Cardiac atrium fibroblast (primary cell): ENCODE results near the gene IFT43. TPM values are rescaled to one million over a fixed set of nuclear protein-coding genes. Genes with fewer than 3 reads are reported as not detected.

ENCODE experiments used
- total RNA-seq: library from RNA; depleted of rRNA; stranded (reverse); fragments of >200 nt; gene quantifications from 2 replicates; pipeline ENCODE4 v1.2.3, GENCODE V29; 2015

The IFT43 gene
- total RNA-seq, result 31.4 and 32.9 TPM in 2 replicates

DNA sequence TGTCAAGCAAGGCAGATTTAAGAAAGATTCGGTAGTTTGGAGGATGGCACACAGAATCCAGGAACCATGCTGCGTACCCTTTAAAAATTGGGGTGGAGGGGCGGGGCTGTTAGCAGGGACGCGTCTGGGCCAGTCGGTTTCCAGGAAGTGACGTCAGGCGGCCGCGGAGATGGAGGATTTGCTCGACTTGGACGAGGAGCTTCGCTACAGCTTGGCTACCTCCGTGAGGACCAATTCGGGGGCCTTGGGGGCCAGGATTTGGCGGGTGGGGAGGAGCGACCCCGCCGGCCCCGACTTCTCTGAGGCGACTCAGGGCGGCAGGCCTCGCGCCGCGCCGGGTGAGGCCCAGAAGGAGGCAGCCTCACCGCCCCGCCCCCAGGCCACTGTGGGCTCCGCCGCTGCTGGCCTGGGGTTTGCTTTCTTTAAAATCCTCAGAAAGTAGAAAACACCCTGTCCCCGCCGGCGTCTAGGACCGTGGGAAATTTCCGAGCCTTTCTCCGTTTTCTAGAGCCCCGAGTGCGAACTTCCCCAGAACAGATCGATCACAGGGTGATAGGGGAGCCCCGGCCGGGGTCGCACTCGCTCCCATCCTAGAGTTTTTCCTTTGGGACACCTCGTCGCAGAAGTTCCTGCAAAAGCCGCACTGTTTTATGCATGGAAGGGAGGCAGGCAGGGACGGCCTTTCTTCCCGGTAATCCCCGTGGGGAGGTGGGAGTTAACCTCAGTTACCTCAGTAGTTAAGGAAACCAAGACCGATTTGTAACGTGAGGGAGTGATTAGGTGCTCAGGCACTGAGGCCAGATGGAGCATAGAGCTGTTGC, at the start of gene IFT43:
TSS of gene IFT43 (plus strand) at position 146 of the 821 bp plus-strand sequence. CDS start at position 170, 24 bp downstream.

DNA sequence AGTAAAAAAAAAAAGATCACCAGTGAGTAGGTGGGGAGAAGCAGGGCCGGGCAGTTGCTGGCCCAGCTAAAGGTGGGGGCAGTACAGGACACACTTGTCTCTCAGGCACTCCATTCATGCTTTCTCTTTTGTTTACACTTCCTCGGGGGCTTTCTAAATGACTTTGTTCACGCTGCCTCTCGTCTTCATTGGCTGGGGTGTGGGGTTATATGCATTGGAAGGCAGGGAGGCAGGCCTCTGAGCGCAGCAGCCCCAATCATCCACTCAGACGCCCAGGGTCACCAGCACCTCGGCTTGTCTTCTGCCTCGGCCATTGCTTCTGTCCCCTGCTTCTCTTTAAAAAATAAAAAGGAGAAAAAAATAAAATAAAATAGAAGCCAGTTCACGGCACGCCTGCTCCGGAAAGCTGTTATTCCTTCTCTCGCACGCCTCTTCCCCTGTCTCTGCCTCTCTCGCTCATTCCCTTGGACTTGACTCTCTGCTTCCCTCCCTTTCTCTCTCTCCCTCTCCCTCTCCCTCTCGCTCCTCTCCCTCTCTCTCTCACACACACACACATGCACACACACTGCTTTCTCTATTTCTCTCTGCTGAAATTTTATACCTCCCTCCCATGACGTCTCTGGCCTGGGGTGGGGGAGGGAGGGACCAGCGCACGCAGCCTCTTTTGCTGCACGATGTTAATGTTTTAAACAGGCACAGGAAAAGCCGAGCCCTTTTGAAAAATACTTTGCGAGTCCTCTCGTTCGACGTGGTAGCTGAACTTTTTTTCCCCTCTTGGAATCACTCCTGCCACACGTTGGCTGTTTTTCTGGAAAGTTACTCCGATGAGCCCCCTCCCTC, 3.9 kb upstream of the IFT43 start, which contains the start of gene TGFB3:
TSS of gene TGFB3 (minus strand) at position 570 of the 840 bp plus-strand sequence. CDS start 1,102 bp downstream, outside the sequence.

Other genes with a start within 250 kb of the IFT43 start
- 9.2 and 10.5 TPM in 2 replicates for gene TGFB3, start 3.8 kb upstream of the IFT43 start, total RNA-seq
- 27.1 and 51.4 TPM in 2 replicates for gene GPATCH2L, start 166.2 kb downstream of the IFT43 start, total RNA-seq